Breast epithelium (tissue), 4 donors: Measurements from ENCODE around the gene UNC79. TPM values are rescaled to one million over a fixed set of nuclear protein-coding genes. Genes with fewer than 3 reads are reported as not detected.

ENCODE experiments used
- DNase-seq, 2 donors: peaks; one replicate each; pipeline ENCODE4 v3.0.0-alpha.2; 2019; ENCODE audit warnings: low spot score in 2 of 2
- H3K27ac ChIP-seq, 2 donors: fragments of 200-600 bp; sonication (generic) in 1 of 2; one replicate each; pipeline ENCODE4 v1.5.1; 2016 to 2019; ENCODE audit warnings: mild to moderate bottlenecking in 1 of 2
- H3K27me3 ChIP-seq, 2 donors: fragments of 200-600 bp; sonication (generic) in 1 of 2; one replicate each; pipeline versions ENCODE4 v1.5.1 to v1.6.0; 2017 to 2019; ENCODE audit warnings: control low read depth in 1 of 2, mild to moderate bottlenecking in 1 of 2
- H3K36me3 ChIP-seq: fragments of 200-600 bp; one replicate; pipeline ENCODE4 v1.5.1; 2019
- H3K4me1 ChIP-seq, 2 donors: fragments of 200-600 bp; sonication (generic); one replicate each; pipeline ENCODE4 v1.5.1; 2016 to 2019; ENCODE audit warnings: control low read depth in 1 of 2
- H3K4me3 ChIP-seq, 3 donors: fragments of 200-600 bp; sonication (generic); 1 replicate in 2 of 3; 2 replicates in 1 of 3; pipeline ENCODE4 v1.5.1; 2016 to 2019; ENCODE audit warnings: mild to moderate bottlenecking in 3 of 3, moderate library complexity in 2 of 3
- H3K9me3 ChIP-seq, 2 donors: fragments of 200-600 bp; sonication (generic) in 1 of 2; one replicate each; pipeline ENCODE4 v1.5.1; 2016 to 2019; ENCODE audit warnings: control low read depth in 1 of 2
- CTCF ChIP-seq, 3 donors: fragments of 450-650 bp; IDR thresholded peaks; one replicate each; pipeline ENCODE4 v1.5.1; 2016 to 2017; ENCODE audit warnings: antibody characterized with exemption in 3 of 3, mild to moderate bottlenecking in 3 of 3, moderate library complexity in 3 of 3
- POLR2A ChIP-seq: fragments of 450-650 bp; IDR thresholded peaks from one replicate; pipeline ENCODE4 v1.6.1; 2016; ENCODE audit warnings: antibody characterized with exemption, mild to moderate bottlenecking, moderate library complexity
- POLR2AphosphoS5 ChIP-seq, 3 donors: sonication (generic); formaldehyde crosslinking; IDR thresholded peaks; one replicate each; pipeline ENCODE4 v1.6.1; 2017; ENCODE audit warnings: antibody characterized with exemption in 3 of 3
- intact Hi-C: fragments of 100-400 bp; cut with DNase I; formaldehyde crosslinking; loops from one replicate; pipeline ENCODE4 v1.15.1; 2023; ENCODE audit warnings: low total_unique reads
- total RNA-seq, 3 donors: library from RNA; depleted of rRNA; stranded (reverse); fragments of >200 nt; gene quantifications; one replicate each; pipeline ENCODE4 v1.1.0, GENCODE V29; 2016

UNC79 gene
- total RNA-seq, 3 donors from 2014 or later = 0.29 to 0.32 TPM; not detected in 1

GRCh38 chr14:93720076-93720815 lies 289.5 kb downstream of the UNC79 start:
- no peak overlapping the region for H3K4me3 ChIP-seq
- no peak for DNase-seq
- TF ChIP-seq CTCF (IDR thresholded peaks at IDR 0.05) (no peak), POLR2AphosphoS5 (IDR thresholded peaks at IDR 0.05) (no peak), POLR2A (no peak)

DNA sequence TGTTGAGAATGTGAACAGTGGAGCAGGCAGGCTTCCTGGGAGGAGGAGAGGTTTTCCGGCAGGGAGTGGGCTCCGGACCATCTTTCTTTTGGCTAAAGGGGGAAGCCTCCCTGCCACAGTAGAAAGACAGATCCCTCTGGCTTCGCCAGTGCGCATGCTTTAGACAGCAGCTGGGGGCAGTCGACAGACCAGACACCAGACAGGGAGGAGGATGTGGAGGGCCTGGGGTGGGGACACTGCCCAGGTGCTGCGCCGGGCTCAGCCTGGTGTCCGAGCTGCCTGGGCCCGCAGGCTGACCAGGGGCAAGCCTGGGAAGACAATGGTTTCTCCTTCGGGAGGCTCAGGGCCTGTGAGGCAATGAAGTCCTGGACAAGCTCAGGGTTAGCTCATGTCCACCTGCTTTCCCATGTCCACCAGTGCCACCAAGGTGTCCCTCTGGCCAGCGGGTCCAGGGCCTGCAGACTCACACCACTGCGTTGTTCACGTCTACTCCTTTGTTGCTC lies 290.3 kb downstream of the UNC79 start:
- Histone ChIP-seq H3K4me1 (no peaks in the 10 kb centered on the region), H3K36me3 (no peaks in the 10 kb centered on the region), H3K27me3 (no peaks in the 10 kb centered on the region), H3K9me3 (no peaks in the 10 kb centered on the region), H3K4me3 (no peak overlapping the region), H3K27ac (no peak overlapping the region)
- DNase-seq = no peak
- no peak for TF ChIP-seq POLR2AphosphoS5 (IDR thresholded peaks at IDR 0.05)
- no peak for TF ChIP-seq POLR2A
- TF ChIP-seq CTCF (IDR thresholded peaks at IDR 0.05) = no peak
- intact Hi-C loops = no loop called here

More at GRCh38 chr14:93720076-93720815, 289.5 kb downstream of the UNC79 start:
- Histone ChIP-seq H3K27me3 (no peaks in the 10 kb centered on the region), H3K27ac (no peak overlapping the region), H3K36me3 (no peaks in the 10 kb centered on the region), H3K4me1 (no peaks in the 10 kb centered on the region), H3K9me3 (no peaks in the 10 kb centered on the region)
- intact Hi-C loops = no loop called here

- Histone ChIP-seq H3K4me3 (no peak overlapping the region), H3K4me1 (no peaks in the 10 kb centered on the region), H3K9me3 (no peaks in the 10 kb centered on the region), H3K27me3 (no peaks in the 10 kb centered on the region), H3K36me3 (no peaks in the 10 kb centered on the region), H3K27ac (no peak overlapping the region)
- no peak for DNase-seq
- TF ChIP-seq POLR2AphosphoS5 (IDR thresholded peaks at IDR 0.05) = no peak
- TF ChIP-seq POLR2A = no peak
- TF ChIP-seq CTCF (IDR thresholded peaks at IDR 0.05) = no peak
- intact Hi-C loops = no loop called here
Observed at GRCh38 chr14:93723001-93723400, 292.3 kb downstream of the UNC79 start.

DNA sequence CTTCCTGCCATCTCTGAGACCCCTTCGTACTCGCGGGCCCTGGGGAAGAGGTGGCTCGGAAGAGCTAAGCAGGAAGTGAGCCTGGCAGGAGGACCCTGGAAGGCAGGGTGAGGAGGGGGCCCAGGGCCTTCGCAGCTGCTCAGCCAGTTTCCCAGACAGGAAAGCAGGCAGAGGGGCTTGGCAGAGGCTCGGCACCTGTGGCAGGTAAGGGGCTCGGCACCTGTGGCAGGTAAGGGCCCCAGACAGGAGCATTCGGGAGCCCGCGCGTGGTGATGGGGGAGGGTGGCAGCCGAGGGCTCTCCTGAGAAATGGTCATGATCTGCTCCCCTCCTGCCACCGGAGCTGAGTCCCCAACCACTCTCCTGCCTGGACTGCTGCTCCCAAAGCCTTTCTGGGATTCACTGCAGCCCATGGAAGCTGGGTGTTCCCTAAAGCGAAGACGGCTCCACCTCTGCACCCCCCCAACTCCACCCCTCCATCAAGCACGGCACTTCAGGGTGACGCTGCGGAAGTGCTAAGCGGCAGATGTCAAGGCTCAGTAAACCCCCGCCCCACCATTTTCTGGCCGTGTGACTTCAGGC lies 294.4 kb downstream of the UNC79 start:
- intact Hi-C loops = no loop called here
- no peak for DNase-seq
- Histone ChIP-seq H3K27ac (no peak overlapping the region), H3K4me3 (no peak overlapping the region), H3K4me1 (no peaks in the 10 kb centered on the region), H3K36me3 (no peaks in the 10 kb centered on the region), H3K27me3 (no peaks in the 10 kb centered on the region), H3K9me3 (no peaks in the 10 kb centered on the region)
- no peak for TF ChIP-seq POLR2A
- TF ChIP-seq POLR2AphosphoS5 (IDR thresholded peaks at IDR 0.05) = no peak
- TF ChIP-seq CTCF (IDR thresholded peaks at IDR 0.05) = no peak

- H3K4me1 ChIP-seq = no peaks in the 10 kb centered on the region
- intact Hi-C loops = no loop called here
- no peak overlapping the region for H3K4me3 ChIP-seq
- TF ChIP-seq POLR2AphosphoS5 (IDR thresholded peaks at IDR 0.05) (no peak), CTCF (IDR thresholded peaks at IDR 0.05) (no peak), POLR2A (no peak)
- no peaks in the 10 kb centered on the region for H3K36me3 ChIP-seq
- no peak for DNase-seq
- no peak overlapping the region for H3K27ac ChIP-seq
- no peaks in the 10 kb centered on the region for H3K9me3 ChIP-seq
- H3K27me3 ChIP-seq = no peaks in the 10 kb centered on the region
Observed at GRCh38 chr14:93725993-93726392, 295.3 kb downstream of the UNC79 start.
